HFFc6 (cell line): ENCODE results near the gene LHFPL3. TPM values are rescaled to one million over a fixed set of nuclear protein-coding genes. Genes with fewer than 3 reads are reported as not detected.

Experiments used
- DNase-seq: peaks from one replicate; pipeline ENCODE4 v3.0.0-alpha.2; 2018
- H3K27ac Mint-ChIP-seq: 2 replicates; pipeline ENCODE4 v1.8.0; 2020; ENCODE audit warnings: mild to moderate bottlenecking, mixed read lengths
- H3K27me3 Mint-ChIP-seq: 2 replicates; pipeline ENCODE4 v1.8.0; 2021; ENCODE audit warnings: mild to moderate bottlenecking, moderate library complexity, mixed read lengths; ENCODE audit not compliant: insufficient read depth
- H3K36me3 Mint-ChIP-seq: 2 replicates; pipeline ENCODE4 v1.8.0; 2021; ENCODE audit warnings: low read depth, mixed read lengths
- H3K4me1 Mint-ChIP-seq: 2 replicates; pipeline ENCODE4 v1.8.0; 2020; ENCODE audit warnings: low read depth, mixed read lengths
- H3K4me3 Mint-ChIP-seq: 2 replicates; pipeline ENCODE4 v1.8.0; 2020; ENCODE audit warnings: mild to moderate bottlenecking, moderate library complexity, mixed read lengths
- H3K9me3 Mint-ChIP-seq: 2 replicates; pipeline ENCODE4 v1.8.0; 2020; ENCODE audit warnings: mild to moderate bottlenecking, mixed read lengths
- CTCF ChIP-seq: fragments of 200-600 bp; sonication (generic); IDR thresholded peaks from 2 replicates; pipeline ENCODE4 v1.5.0; 2021; ENCODE audit warnings: antibody characterized with exemption, mild to moderate bottlenecking
- total RNA-seq, 6 experiments: library from RNA; stranded (reverse); fragmentation: NEBNext Ultra II Directional; extraction: Animal tissue kit (Norgen Biotek cat#: 25700); gene quantifications; 2 replicates in 1 of 6; 3 replicates in 5 of 6; pipeline ENCODE4 v1.2.3, GENCODE V29; 2021

Gene LHFPL3
- total RNA-seq, 6 experiments from 2014 or later: not detected

GRCh38 chr7:104469166-104469820, 140.9 kb downstream of the LHFPL3 start:
- H3K36me3 Mint-ChIP-seq: no peaks in the 10 kb centered on the region
- peaks cover 52% of the 10 kb centered on the region for H3K9me3 Mint-ChIP-seq
- no peaks in the 10 kb centered on the region; the same call in 1 of the 2 replicates for H3K27me3 Mint-ChIP-seq
- no peak overlapping the region for H3K4me3 Mint-ChIP-seq
- no peak for DNase-seq
- H3K27ac Mint-ChIP-seq: no peak overlapping the region
- H3K4me1 Mint-ChIP-seq: no peaks in the 10 kb centered on the region
- no peak for TF ChIP-seq CTCF

- no peak for DNase-seq
- Mint-ChIP-seq H3K9me3 (peaks cover 40% of the 10 kb centered on the region), H3K27ac (no peak overlapping the region), H3K27me3 (no peaks in the 10 kb centered on the region), H3K4me3 (no peak overlapping the region), H3K36me3 (0 out of 2 replicates have a peak, but pooled peaks cover under 1% of the 10 kb centered on the region), H3K4me1 (no peaks in the 10 kb centered on the region)
- no peak for TF ChIP-seq CTCF
These were observed 152.1 kb downstream of the LHFPL3 start for GRCh38 chr7:104480529-104480928.

- Mint-ChIP-seq H3K4me3 (no peak overlapping the region), H3K9me3 (peaks cover 49% of the 10 kb centered on the region), H3K27me3 (no peaks in the 10 kb centered on the region), H3K27ac (no peak overlapping the region), H3K36me3 (0 out of 2 replicates have a peak, but pooled peaks cover 4% of the 10 kb centered on the region), H3K4me1 (no peaks in the 10 kb centered on the region)
- DNase-seq: no peak
- no peak for TF ChIP-seq CTCF
These were observed 154.1 kb downstream of the LHFPL3 start for GRCh38 chr7:104482362-104483037.

GRCh38 chr7:104486931-104487330, 158.5 kb downstream of the LHFPL3 start:
- H3K36me3 Mint-ChIP-seq: 0 out of 2 replicates have a peak, but pooled peaks cover 4% of the 10 kb centered on the region
- TF ChIP-seq CTCF: no peak
- H3K27ac Mint-ChIP-seq: no peak overlapping the region
- no peak for DNase-seq
- no peaks in the 10 kb centered on the region for H3K4me1 Mint-ChIP-seq
- peaks cover 51% of the 10 kb centered on the region for H3K9me3 Mint-ChIP-seq
- H3K27me3 Mint-ChIP-seq: no peaks in the 10 kb centered on the region
- H3K4me3 Mint-ChIP-seq: no peak overlapping the region

GRCh38 chr7:104487642-104488041, 159.2 kb downstream of the LHFPL3 start:
- peaks cover 46% of the 10 kb centered on the region for H3K9me3 Mint-ChIP-seq
- no peak overlapping the region for H3K4me3 Mint-ChIP-seq
- H3K27me3 Mint-ChIP-seq: no peaks in the 10 kb centered on the region
- H3K4me1 Mint-ChIP-seq: no peaks in the 10 kb centered on the region
- no peak for TF ChIP-seq CTCF
- no peak overlapping the region for H3K27ac Mint-ChIP-seq
- no peak for DNase-seq
- H3K36me3 Mint-ChIP-seq: 0 out of 2 replicates have a peak, but pooled peaks cover 4% of the 10 kb centered on the region
